SW480 (cell line): ENCODE measurements around the gene VGF.
A peak's percentile ranks its signal among the peaks of the same experiment; 100 is the strongest.

Source experiments
- DNase-seq: peaks from one replicate; pipeline ENCODE4 v3.0.0-alpha.2; 2016; ENCODE audit warnings: low spot score

The VGF gene

GRCh38 chr7:101165958-101166647 lies 734 bp upstream of the VGF start:
- DNase-seq = no peak

- DNase-seq = peak; percentile 79
These were observed 1.1 kb downstream of the VGF start for GRCh38 chr7:101164071-101164840.

GRCh38 chr7:101163279-101164070 lies 1.9 kb downstream of the VGF start:
- peak; percentile 85 for DNase-seq

- peak; percentile 88 for DNase-seq
These were observed 2.7 kb downstream of the VGF start for GRCh38 chr7:101162551-101163278.

GRCh38 chr7:101161692-101162471 lies 3.5 kb downstream of the VGF start:
- no peak for DNase-seq

- no peak for DNase-seq
These were observed 4.5 kb downstream of the VGF start for GRCh38 chr7:101160910-101161309.

- DNase-seq = no peak
These were observed 5.4 kb downstream of the VGF start for GRCh38 chr7:101159696-101160674.

- DNase-seq = no peak
These were observed 8.3 kb downstream of the VGF start for GRCh38 chr7:101156866-101157589.

GRCh38 chr7:101156277-101156676 lies 9.1 kb downstream of the VGF start:
- DNase-seq = no peak

- DNase-seq = no peak
These were observed 10.1 kb downstream of the VGF start for GRCh38 chr7:101155303-101155702.

GRCh38 chr7:101154693-101155102 lies 10.7 kb downstream of the VGF start:
- no peak for DNase-seq

- DNase-seq = peak; percentile 97
These were observed 11.2 kb downstream of the VGF start, which contains the start of gene AP1S1 for GRCh38 chr7:101153969-101154692. TSS of gene AP1S1 (plus strand) at chr7:101154476. CDS start at chr7:101154515, 39 bp downstream.

- DNase-seq = no peak
These were observed 13.3 kb downstream of the VGF start for GRCh38 chr7:101151908-101152651.

- DNase-seq = no peak
These were observed 24.5 kb downstream of the VGF start for GRCh38 chr7:101140746-101141382.

- DNase-seq = peak; percentile 82
These were observed 25.1 kb downstream of the VGF start for GRCh38 chr7:101140339-101140699.

GRCh38 chr7:101138213-101138870 lies 27.0 kb downstream of the VGF start:
- peak; percentile 100 for DNase-seq
